Glutamatergic neuron (in vitro differentiated cells): ENCODE data around the gene TP53AIP1. TPM values are rescaled to one million over a fixed set of nuclear protein-coding genes. Genes with fewer than 3 reads are reported as not detected.

Experiments
- DNase-seq: peaks from one replicate; pipeline ENCODE4 v3.0.0; 2022
- H3K27ac Mint-ChIP-seq: one replicate; pipeline ENCODE4 v1.8.0; 2020; ENCODE audit warnings: mild to moderate bottlenecking, mixed read lengths, inconsistent platforms; ENCODE audit not compliant: unreplicated experiment
- H3K27me3 Mint-ChIP-seq: one replicate; pipeline ENCODE4 v1.8.0; 2020; ENCODE audit warnings: mild to moderate bottlenecking, moderate library complexity, mixed read lengths, inconsistent platforms; ENCODE audit not compliant: unreplicated experiment
- H3K36me3 Mint-ChIP-seq: one replicate; pipeline ENCODE4 v1.8.0; 2020; ENCODE audit warnings: mild to moderate bottlenecking, mixed read lengths, inconsistent platforms; ENCODE audit not compliant: unreplicated experiment
- H3K4me1 Mint-ChIP-seq: one replicate; pipeline ENCODE4 v1.8.0; 2020; ENCODE audit warnings: mild to moderate bottlenecking, low read depth, mixed read lengths, inconsistent platforms; ENCODE audit not compliant: unreplicated experiment
- H3K4me3 Mint-ChIP-seq: one replicate; pipeline ENCODE4 v1.8.0; 2020; ENCODE audit warnings: mild to moderate bottlenecking, mixed read lengths, inconsistent platforms; ENCODE audit not compliant: unreplicated experiment
- H3K9me3 Mint-ChIP-seq: one replicate; pipeline ENCODE4 v1.8.0; 2020; ENCODE audit warnings: mild to moderate bottlenecking, moderate library complexity, mixed read lengths, inconsistent platforms; ENCODE audit not compliant: unreplicated experiment
- CTCF ChIP-seq: fragments of 200-600 bp; sonication (generic); IDR thresholded peaks from one replicate; pipeline ENCODE4 v1.5.0; 2021; ENCODE audit not compliant: partially characterized antibody, unreplicated experiment
- total RNA-seq: library from RNA; stranded (reverse); fragmentation: NEBNext Ultra II Directional; extraction: Animal tissue kit (Norgen Biotek cat#: 25700); gene quantifications from one replicate; pipeline ENCODE4 v1.2.1, GENCODE V29; 2021; ENCODE audit not compliant: unreplicated experiment

The TP53AIP1 gene
- total RNA-seq, 1 donor from 2014 or later, result 0.34 TPM

DNA sequence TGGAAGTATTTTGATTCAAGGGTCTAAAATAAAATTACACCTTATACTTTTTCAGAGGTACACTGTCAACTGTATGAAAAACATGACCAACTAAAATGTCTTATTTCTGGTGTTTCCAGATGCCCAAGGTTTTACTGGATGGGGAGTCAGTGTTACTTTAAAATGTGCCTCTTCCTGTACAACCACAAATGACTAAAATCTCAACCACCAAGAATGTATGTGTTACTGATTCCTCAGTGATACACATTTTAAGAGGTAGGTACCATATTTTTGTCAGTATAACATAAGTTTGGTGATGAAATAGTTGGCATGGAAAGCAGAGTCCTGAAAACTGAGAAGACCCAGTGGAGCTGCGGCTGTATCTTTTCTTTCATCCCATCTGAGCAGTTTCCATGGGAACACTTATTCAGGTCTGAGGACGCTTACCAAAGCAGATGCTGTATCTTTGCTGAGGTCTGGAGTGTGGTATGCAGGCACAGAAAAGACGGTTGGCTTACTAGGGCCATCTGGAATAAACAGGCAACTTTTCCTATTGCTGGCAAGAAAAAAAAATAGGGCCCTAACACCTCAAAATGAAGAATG, 21.2 kb upstream of the TP53AIP1 start:
- H3K4me3 Mint-ChIP-seq, result peak overlapping the region; percentile 26
- no peak for TF ChIP-seq CTCF
- H3K9me3 Mint-ChIP-seq, result no peaks in the 10 kb centered on the region
- no peak for DNase-seq
- H3K36me3 Mint-ChIP-seq, result peaks cover 4% of the 10 kb centered on the region
- peak overlapping the region; percentile 24 for H3K27ac Mint-ChIP-seq
- peaks cover 20% of the 10 kb centered on the region for H3K4me1 Mint-ChIP-seq
- no peaks in the 10 kb centered on the region for H3K27me3 Mint-ChIP-seq

DNA sequence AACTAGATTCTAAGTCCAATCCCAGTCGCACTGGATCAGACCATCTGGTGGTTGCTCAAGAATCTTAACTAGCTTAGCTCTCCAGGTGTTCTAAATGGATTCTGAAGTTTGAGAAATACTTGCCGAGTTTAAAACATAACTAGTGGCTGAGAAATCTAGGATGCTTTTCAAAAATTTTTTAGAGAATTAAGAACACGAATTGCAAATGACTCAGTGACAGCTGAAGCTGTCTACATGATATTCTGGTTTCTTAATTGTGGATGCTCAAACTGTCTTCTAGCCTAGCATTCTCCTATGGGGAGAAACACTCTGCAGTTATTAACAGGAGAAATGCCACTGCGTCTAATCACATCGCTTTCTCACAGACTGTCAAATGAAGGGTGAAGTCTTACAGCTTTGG, 20.2 kb upstream of the TP53AIP1 start:
- Mint-ChIP-seq H3K27me3 (no peaks in the 10 kb centered on the region), H3K4me1 (peaks cover 20% of the 10 kb centered on the region), H3K9me3 (no peaks in the 10 kb centered on the region), H3K27ac (no peak overlapping the region), H3K36me3 (peaks cover 4% of the 10 kb centered on the region), H3K4me3 (no peak overlapping the region)
- DNase-seq, result no peak
- no peak for TF ChIP-seq CTCF

DNA sequence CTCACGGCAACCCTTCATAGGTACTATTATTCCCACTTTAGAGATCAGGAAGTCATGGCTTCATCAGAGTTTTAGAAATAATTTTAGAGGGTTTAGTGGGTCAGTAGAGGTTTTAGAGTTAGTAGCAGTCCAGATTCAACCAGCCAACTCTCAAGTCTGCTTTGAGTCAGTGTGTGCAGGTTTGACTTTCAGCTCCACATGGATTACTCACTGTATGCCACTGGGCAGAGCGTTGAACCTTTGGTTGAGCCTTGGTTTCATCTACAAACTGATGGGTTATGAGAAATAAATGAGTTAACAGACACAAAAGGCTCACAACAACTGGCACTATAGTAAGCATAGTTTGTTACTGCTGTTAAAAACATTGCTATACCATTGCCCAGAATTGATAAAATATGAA, 19.0 kb upstream of the TP53AIP1 start:
- Mint-ChIP-seq H3K9me3 (no peaks in the 10 kb centered on the region), H3K4me1 (peaks cover 18% of the 10 kb centered on the region), H3K36me3 (peaks cover 4% of the 10 kb centered on the region), H3K4me3 (no peak overlapping the region), H3K27ac (no peak overlapping the region), H3K27me3 (no peaks in the 10 kb centered on the region)
- no peak for TF ChIP-seq CTCF
- DNase-seq, result no peak

- Mint-ChIP-seq H3K27ac (no peak overlapping the region), H3K9me3 (no peaks in the 10 kb centered on the region), H3K36me3 (peaks cover 4% of the 10 kb centered on the region), H3K27me3 (peaks cover 4% of the 10 kb centered on the region), H3K4me1 (no peaks in the 10 kb centered on the region), H3K4me3 (no peak overlapping the region)
- no peak for DNase-seq
- no peak for TF ChIP-seq CTCF
Measured at GRCh38 chr11:128957202-128957482, 14.5 kb upstream of the TP53AIP1 start.

- no peak overlapping the region for H3K27ac Mint-ChIP-seq
- no peaks in the 10 kb centered on the region for H3K4me1 Mint-ChIP-seq
- H3K9me3 Mint-ChIP-seq, result no peaks in the 10 kb centered on the region
- H3K4me3 Mint-ChIP-seq, result no peak overlapping the region
- no peak for DNase-seq
- peaks cover 4% of the 10 kb centered on the region for H3K36me3 Mint-ChIP-seq
- peaks cover 4% of the 10 kb centered on the region for H3K27me3 Mint-ChIP-seq
- peak; percentile 51 for TF ChIP-seq CTCF
Measured at GRCh38 chr11:128956401-128957201, 13.9 kb upstream of the TP53AIP1 start.
